K562 (cell line): Measurements from ENCODE around the gene MAST1. TPM values are rescaled to one million over a fixed set of nuclear protein-coding genes. Genes with fewer than 3 reads are reported as not detected.

Source experiments
- ATAC-seq: fragments of 200-7000 bp; cut with Tn5 transposase; 3 replicates; pipeline ENCODE4 v1.9.1; 2020; ENCODE audit warnings: moderate library complexity
- BruUV-seq: library from RNA; stranded (reverse); fragments of 400-500 nt; replicated peaks from 2 replicates; lab custom pipeline; 2021; lab: Mats Ljungman, UMichigan
- CTCF ChIA-PET: fragments of 300-600 bp; formaldehyde crosslinking; extraction: SDS; loops from one replicate; lab custom pipeline; 2021; ENCODE audit warnings: low intra/inter-chr PET ratio; lab: Yijun Ruan, JAX
- POLR2A ChIA-PET: fragments of 300-600, 350-650 bp; sonication (Branson Sonifier 250); formaldehyde crosslinking; extraction: SDS; loops from one replicate; lab custom pipeline; 2021; ENCODE audit warnings: antibody characterized with exemption, inconsistent platforms; lab: Yijun Ruan, JAX
- DNase-seq, 4 experiments: peaks; one replicate each; pipeline versions ENCODE4 v3.0.0 to v3.0.0-alpha.2; 2011 to 2018; ENCODE audit warnings: low spot score in 3 of 4, mixed read lengths in 3 of 4; ENCODE audit errors: extremely low read depth in 1 of 4
- FAIRE-seq: peaks from 2 replicates; lab custom pipeline; 2011; peaks lifted over from hg19 to GRCh38; lab: Jason Lieb, UNC
- H2AFZ ChIP-seq: 2 replicates; pipeline ENCODE4 v1.6.0; 2011; ENCODE audit warnings: low read depth, low read length, control low read depth, inconsistent platforms
- H3K27ac ChIP-seq: fragments of 200-600 bp; 3 replicates; pipeline ENCODE4 v1.8.0; 2011; ENCODE audit warnings: low read depth, mild to moderate bottlenecking, control low read depth, inconsistent platforms, low read length, moderate library complexity, mixed read lengths; ENCODE audit errors: extremely low read depth
- H3K27me3 ChIP-seq, 2 experiments: fragments of 300-600 bp in 1 of 2; 2 replicates in 1 of 2; 3 replicates in 1 of 2; pipeline versions ENCODE4 v1.6.0 to v1.8.0; 2011; ENCODE audit warnings: inconsistent platforms in 2 of 2, low read length in 2 of 2, mild to moderate bottlenecking in 1 of 2, mixed read lengths in 1 of 2, moderate library complexity in 1 of 2; ENCODE audit not compliant: control insufficient read depth in 2 of 2, insufficient read depth in 2 of 2
- H3K36me3 ChIP-seq: fragments of 300-600 bp; 3 replicates; pipeline ENCODE4 v1.8.0; 2011; ENCODE audit warnings: mild to moderate bottlenecking, low read length, inconsistent platforms; ENCODE audit not compliant: control insufficient read depth, insufficient read depth
- H3K4me1 ChIP-seq, 2 experiments: fragments of 200-600 bp in 1 of 2; replicated peaks in 1 of 2; 2 replicates in 1 of 2; 3 replicates in 1 of 2; pipeline versions ENCODE4 v1.5.1 to v1.8.0; 2011; ENCODE audit warnings: inconsistent platforms in 2 of 2, low read length in 2 of 2, mild to moderate bottlenecking in 1 of 2, mixed read lengths in 1 of 2, moderate library complexity in 1 of 2; ENCODE audit not compliant: control insufficient read depth in 2 of 2, insufficient read depth in 2 of 2
- H3K4me2 ChIP-seq: 2 replicates; pipeline ENCODE4 v1.6.1; 2011; ENCODE audit warnings: low read length, control low read depth, inconsistent platforms, mixed read lengths; ENCODE audit not compliant: insufficient read depth
- H3K4me3 ChIP-seq: fragments of 200-600 bp; sonication (generic), shearing (Covaris generic); 2 replicates; pipeline ENCODE4 v1.5.1; 2016; ENCODE audit warnings: control low read depth, inconsistent platforms
- H3K79me2 ChIP-seq: fragments of 200-600 bp; 3 replicates; pipeline ENCODE4 v1.8.0; 2011; ENCODE audit warnings: low read length, inconsistent platforms; ENCODE audit not compliant: control insufficient read depth, insufficient read depth
- H3K9ac ChIP-seq, 2 experiments: 2 replicates each; pipeline versions ENCODE4 v1.6.0 to v1.6.1; 2011; ENCODE audit warnings: low read depth in 2 of 2, low read length in 2 of 2, control low read depth in 1 of 2, inconsistent platforms in 1 of 2, mild to moderate bottlenecking in 1 of 2, mixed read lengths in 1 of 2; ENCODE audit not compliant: insufficient read depth in 1 of 2
- H3K9me1 ChIP-seq: one replicate; pipeline ENCODE4 v1.6.0; 2011; ENCODE audit warnings: inconsistent platforms, mild to moderate bottlenecking, low read length, moderate library complexity; ENCODE audit not compliant: control insufficient read depth, insufficient read depth
- H3K9me3 ChIP-seq: replicated peaks from 2 replicates; pipeline ENCODE4 v1.5.1; 2011; ENCODE audit warnings: low read depth, low read length, inconsistent platforms; ENCODE audit not compliant: control insufficient read depth, insufficient read depth
- H4K20me1 ChIP-seq: replicated peaks from 2 replicates; pipeline ENCODE4 v1.6.1; 2011; ENCODE audit warnings: low read length, inconsistent platforms, mixed read lengths; ENCODE audit not compliant: control insufficient read depth, insufficient read depth
- BCOR ChIP-seq: fragments of 450-650 bp; IDR thresholded peaks from 2 replicates; pipeline ENCODE4 v1.6.1; 2016
- CBFA2T3 ChIP-seq: fragments of 450-650 bp; IDR thresholded peaks from 2 replicates; pipeline ENCODE4 v1.6.1; 2017
- GTF3C2 ChIP-seq: IDR thresholded peaks from 3 replicates; pipeline ENCODE4 v1.6.1; 2011; ENCODE audit warnings: borderline replicate concordance, mild to moderate bottlenecking, moderate library complexity; ENCODE audit not compliant: insufficient read length; ENCODE audit errors: extremely low read depth
- HDAC2 ChIP-seq: fragments of 450-650 bp; IDR thresholded peaks from 2 replicates; pipeline ENCODE4 v1.6.1; 2016; ENCODE audit warnings: mild to moderate bottlenecking
- HNRNPLL ChIP-seq: fragments of 200-400 bp; formaldehyde crosslinking; IDR thresholded peaks from 2 replicates; pipeline ENCODE4 v1.6.1; 2017; ENCODE audit warnings: low read length, low read depth, mild to moderate bottlenecking; ENCODE audit not compliant: poor library complexity, severe bottlenecking
- KDM5B ChIP-seq: fragments of 200-600 bp; sonication (generic); IDR thresholded peaks from 2 replicates; pipeline ENCODE4 v1.6.1; 2012; ENCODE audit warnings: low read depth, mild to moderate bottlenecking, moderate library complexity, low read length, control low read depth, inconsistent platforms; ENCODE audit not compliant: insufficient replicate concordance
- MAX ChIP-seq: sonication (generic); formaldehyde crosslinking; IDR thresholded peaks from 2 replicates; pipeline ENCODE4 v1.9.0; 2022; ENCODE audit warnings: mild to moderate bottlenecking, missing genetic modification reagents
- NCOA4 ChIP-seq: fragments of 450-650 bp; IDR thresholded peaks from 2 replicates; pipeline ENCODE4 v1.6.1; 2018; ENCODE audit warnings: mild to moderate bottlenecking; ENCODE audit not compliant: partially characterized antibody
- NRF1 ChIP-seq, 2 experiments: fragments of 450-650 bp; IDR thresholded peaks in 1 of 2; conservative IDR thresholded peaks in 1 of 2; 2 replicates each; pipeline ENCODE4 v1.6.1; 2014; ENCODE audit warnings: mild to moderate bottlenecking in 2 of 2
- PCBP2 ChIP-seq: fragments of 200-400 bp; formaldehyde crosslinking; IDR thresholded peaks from 2 replicates; pipeline ENCODE4 v1.6.1; 2018; ENCODE audit warnings: low read length, low read depth, mild to moderate bottlenecking, moderate library complexity; ENCODE audit not compliant: poor library complexity, severe bottlenecking
- POU5F1 ChIP-seq: fragments of 150-350 bp; IDR thresholded peaks from 2 replicates; pipeline ENCODE4 v1.6.1; 2014; ENCODE audit warnings: borderline replicate concordance, low read length, low read depth, mild to moderate bottlenecking; ENCODE audit not compliant: partially characterized antibody
- STAT5B ChIP-seq: fragments of 250-450 bp; sonication (Bioruptor Pico); IDR thresholded peaks from 2 replicates; pipeline ENCODE4 v1.8.0; 2021; ENCODE audit warnings: mild to moderate bottlenecking, inconsistent platforms
- ZC3H11A ChIP-seq: IDR thresholded peaks from 2 replicates; pipeline ENCODE4 v1.6.1; 2012; ENCODE audit warnings: low read depth, low read length, improper control_type of control experiment
- ZNF512 ChIP-seq: IDR thresholded peaks from 2 replicates; pipeline ENCODE4 v1.6.1; 2016; ENCODE audit warnings: missing genetic modification characterization, missing compliant biosample characterization
- ZNF717 ChIP-seq: fragments of 250-450 bp; sonication (Bioruptor Pico); IDR thresholded peaks from 2 replicates; pipeline ENCODE4 v1.5.0; 2021
- WGBS: fragments of 100-300 bp; shearing (Covaris generic); methylation state at CpG from one replicate; pipeline ENCODE4 v1.1.6; 2016; ENCODE audit warnings: low coverage, mixed read lengths; ENCODE audit not compliant: insufficient coverage; ENCODE audit errors: missing lambda C conversion rate; 5-methylcytosine and 5-hydroxymethylcytosine counted together
- in situ Hi-C: fragments of 300-500 bp; cut with MboI; formaldehyde crosslinking; loops from 4 replicates; pipeline ENCODE4 v1.15.0; 2018; ENCODE audit warnings: inconsistent platforms, mixed read lengths
- intact Hi-C: fragments of 100-400 bp; cut with micrococcal nuclease; formaldehyde crosslinking; loops from 2 replicates; pipeline ENCODE4 v1.14.2; 2022
- polyA plus RNA-seq, 8 experiments: library from polyadenylated mRNA; depleted of rRNA in 4 of 8; stranded (reverse) in 5 of 8; unstranded in 3 of 8; fragments of >200 nt; fragmentation: Nextera tagmentation in 2 of 8; fragmentation: Illumina TruSeq in 1 of 8; extraction: Ambion mirVana in 2 of 8; extraction: Trizol in 1 of 8; gene quantifications; 2 replicates each; pipeline versions ENCODE4 v1.2.1 to v1.2.3, GENCODE V29; 2011 to 2014; ENCODE audit warnings: inconsistent platforms in 1 of 8, missing spikeins in 1 of 8
- total RNA-seq, 7 experiments: library from RNA; depleted of rRNA in 6 of 7; stranded (reverse); fragments of >200 nt in 6 of 7; fragmentation: Illumina TruSeq in 2 of 7; extraction: Trizol in 2 of 7; gene quantifications; 2 replicates each; pipeline versions ENCODE4 v1.2.1 to v1.2.3, GENCODE V29; 2011 to 2021; ENCODE audit warnings: low replicate concordance in 1 of 7

MAST1 gene
- total and polyA plus RNA-seq, 9 of the 15 experiments (the other 6 are each of a cell fraction or from before 2014, with no cell fraction given), result 0.48 to 10.3 (median 3.9) TPM

DNA sequence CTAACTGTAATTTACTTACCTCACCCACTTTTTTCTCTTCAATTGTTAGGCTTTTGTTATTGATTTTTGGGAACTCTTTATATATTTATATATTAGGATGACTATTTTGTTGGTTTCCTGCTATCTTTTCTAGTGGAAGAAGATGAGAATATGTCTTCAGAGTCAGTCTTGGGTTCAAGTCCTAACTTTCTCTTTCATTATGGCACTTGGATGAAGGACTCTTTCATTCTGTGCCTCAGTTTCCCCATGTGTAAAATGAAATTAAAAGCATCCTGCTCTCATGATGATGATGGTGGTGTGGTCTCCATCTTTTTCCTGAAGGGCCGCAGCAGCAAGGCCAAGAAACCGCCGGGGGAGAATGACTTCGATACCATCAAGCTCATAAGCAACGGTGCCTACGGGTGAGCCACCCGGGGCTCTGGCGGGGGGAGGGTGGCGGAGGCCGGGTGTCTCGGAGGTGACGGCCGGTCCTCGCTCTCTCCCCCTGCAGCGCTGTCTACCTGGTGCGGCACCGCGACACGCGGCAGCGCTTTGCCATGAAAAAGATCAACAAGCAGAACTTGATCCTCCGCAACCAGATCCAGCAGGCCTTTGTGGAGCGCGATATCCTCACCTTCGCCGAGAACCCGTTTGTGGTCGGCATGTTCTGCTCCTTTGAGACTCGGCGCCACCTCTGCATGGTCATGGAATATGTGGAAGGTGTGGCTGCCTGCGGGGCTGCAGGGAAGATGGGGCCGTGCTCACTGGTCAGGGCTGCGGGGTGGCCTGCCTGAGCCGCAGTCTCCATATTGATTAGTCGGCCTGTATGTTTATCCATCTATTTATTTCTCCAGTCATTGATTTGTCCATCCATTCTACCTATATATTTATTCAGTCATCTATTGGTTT is 20.0 kb downstream of the MAST1 start (continued):
- TF ChIP-seq MAX, result no peak
- TF ChIP-seq NCOA4, result no peak
- TF ChIP-seq GTF3C2, result no peak
- peak; percentile 97 for TF ChIP-seq BCOR

DNA sequence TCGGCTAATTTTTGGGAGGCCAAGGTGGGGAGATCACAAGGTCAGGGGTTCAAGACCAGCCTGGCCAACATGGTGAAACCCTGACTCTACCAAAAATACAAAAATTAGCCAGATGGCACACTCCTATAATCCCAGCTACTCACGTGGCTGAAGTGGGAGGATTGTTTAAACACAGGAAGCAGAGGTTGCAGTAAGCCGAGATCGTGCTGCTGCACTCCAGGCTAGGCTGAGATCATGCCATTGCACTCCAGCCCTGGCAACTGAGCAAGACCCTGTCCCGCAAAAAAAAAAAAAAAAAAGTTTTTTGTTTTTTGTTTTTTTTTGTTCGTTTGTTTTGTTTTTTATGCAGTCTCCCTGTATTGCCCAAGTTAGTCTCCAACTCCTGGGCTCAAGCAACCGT is 21.2 kb downstream of the MAST1 start:
- H3K9me3 ChIP-seq, result no peaks in the 10 kb centered on the region
- TF ChIP-seq PCBP2, result no peak
- no peak for TF ChIP-seq HNRNPLL
- no peak for TF ChIP-seq STAT5B (CRISPR knock-in tag)
- no peak for TF ChIP-seq HDAC2
- TF ChIP-seq KDM5B, result no peak
- TF ChIP-seq ZNF512 (tag), result no peak
- TF ChIP-seq ZNF717, result no peak
- no peak for TF ChIP-seq ZC3H11A
- TF ChIP-seq NRF1 (conservative IDR thresholded peaks at IDR 0.05 in 1 of 2, IDR thresholded peaks at IDR 0.05 in 1 of 2), result no peak
- TF ChIP-seq CBFA2T3, result no peak
- TF ChIP-seq POU5F1, result no peak

More for the DNA sequence above, 21.2 kb downstream of the MAST1 start:
- H4K20me1 ChIP-seq, result no peaks in the 10 kb centered on the region; the same call in 1 of the 2 replicates
- H3K79me2 ChIP-seq, result no peaks in the 10 kb centered on the region
- intact Hi-C loops, result no loop called here
- in situ Hi-C loops, result no loop called here
- BruUV-seq, result no TSS peak
- 56% methylated on average over 7 of the region's 7 CpGs for WGBS
- no peaks in the 10 kb centered on the region for H3K27me3 ChIP-seq
- H3K36me3 ChIP-seq, result peaks cover 14% of the 10 kb centered on the region; the same call in 2 of the 3 replicates
- ATAC-seq, result no peak
- H2AFZ ChIP-seq, result no peak overlapping the region
- peaks cover 0 to 5% of the 10 kb centered on the region in 2 experiments; a peak in 1 of 5 replicates for H3K4me1 ChIP-seq
- ChIA-PET POLR2A (no interaction called here), CTCF (no interaction called here)
- no peak overlapping the region for H3K27ac ChIP-seq
- DNase-seq, result no peak
- H3K9me1 ChIP-seq, result no peaks in the 10 kb centered on the region
- no peak for FAIRE-seq
- no peak overlapping the region for H3K9ac ChIP-seq
- H3K4me3 ChIP-seq, result no peak overlapping the region
- H3K4me2 ChIP-seq, result no peak overlapping the region
